Measurements from ENCODE around the gene KIF1B. TPM values are rescaled to one million over a fixed set of nuclear protein-coding genes. Genes with fewer than 3 reads are reported as not detected.

KIF1B gene
- total RNA-seq, 1 donor from 2014 or later = 32.7 TPM

DNA sequence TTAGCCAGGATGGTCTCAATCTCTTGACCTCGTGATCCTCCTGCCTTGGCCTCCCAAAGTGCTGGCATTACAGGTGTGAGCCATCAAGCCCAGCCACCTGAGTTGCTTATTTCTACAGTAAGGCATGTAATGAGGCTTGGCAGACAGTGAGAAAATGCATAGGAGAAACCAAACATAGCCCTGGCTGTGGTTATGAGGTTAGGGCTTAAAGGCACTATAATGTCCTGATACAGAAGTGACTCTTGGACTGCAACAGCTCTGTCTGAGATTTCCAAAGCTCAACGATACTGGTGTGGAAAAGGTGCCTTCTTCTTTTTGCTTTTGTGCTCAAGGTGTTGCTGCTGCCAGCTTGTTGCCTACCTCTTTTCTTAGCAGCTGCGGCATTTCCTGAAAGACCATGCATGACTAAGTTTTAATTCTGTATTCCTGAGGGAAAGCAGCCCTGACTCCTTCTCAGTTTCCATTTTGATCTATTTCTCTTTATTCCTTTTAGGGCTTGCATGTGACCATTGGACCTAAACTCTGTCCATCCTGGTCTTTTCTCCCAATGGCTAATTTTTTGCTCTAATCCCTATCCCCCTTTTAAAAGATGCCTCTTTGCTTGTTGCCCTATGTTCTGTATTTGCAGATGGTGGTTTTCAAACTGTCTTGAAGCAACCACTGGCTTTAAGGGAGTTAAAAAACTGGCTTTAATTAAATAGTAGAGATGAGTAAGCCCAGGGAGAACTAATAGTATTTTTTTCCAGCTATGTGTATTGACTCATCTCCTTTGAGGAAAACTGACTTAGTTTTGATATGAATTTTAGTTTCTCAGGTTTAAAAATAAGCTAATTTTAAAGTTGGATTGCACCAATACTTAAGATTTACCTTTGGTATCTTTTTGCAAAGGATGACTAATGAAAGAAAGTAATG lies 70.3 kb downstream of the KIF1B start:
- ATAC-seq = no peak

DNA sequence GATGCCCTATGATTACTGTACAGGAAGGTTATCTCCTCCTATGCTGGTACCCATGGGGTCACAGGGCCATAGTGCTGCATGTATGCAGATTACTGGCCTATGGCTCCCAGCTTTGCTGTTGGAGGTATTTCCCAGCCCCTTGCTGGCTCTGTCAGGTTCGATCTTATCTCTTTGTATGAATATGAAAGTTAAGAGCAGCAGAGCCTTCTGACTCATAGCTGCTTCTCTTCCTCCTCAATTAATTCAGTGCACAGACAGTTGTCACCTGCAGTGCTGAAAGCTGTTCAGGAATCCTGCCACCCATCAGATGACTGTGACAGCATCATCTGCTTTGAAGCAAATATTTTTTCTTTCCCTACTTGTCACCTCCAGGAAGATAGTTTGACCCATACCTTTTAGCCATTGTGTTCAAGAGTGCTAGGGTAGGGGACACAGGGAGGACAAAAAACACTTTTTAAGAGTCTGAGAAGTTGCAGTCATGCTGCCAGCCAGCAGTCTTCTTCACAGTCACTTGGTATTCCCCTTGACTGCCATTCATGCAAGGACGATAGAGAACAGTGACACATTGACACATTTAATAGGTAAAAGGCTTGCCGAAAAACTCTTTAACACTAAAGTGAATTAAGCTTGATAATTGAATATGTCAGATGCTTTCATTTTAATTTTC lies 73.1 kb downstream of the KIF1B start:
- no peak for ATAC-seq

GRCh38 chr1:10286244-10286643 lies 75.9 kb downstream of the KIF1B start:
- ATAC-seq = peak; percentile 8

DNA sequence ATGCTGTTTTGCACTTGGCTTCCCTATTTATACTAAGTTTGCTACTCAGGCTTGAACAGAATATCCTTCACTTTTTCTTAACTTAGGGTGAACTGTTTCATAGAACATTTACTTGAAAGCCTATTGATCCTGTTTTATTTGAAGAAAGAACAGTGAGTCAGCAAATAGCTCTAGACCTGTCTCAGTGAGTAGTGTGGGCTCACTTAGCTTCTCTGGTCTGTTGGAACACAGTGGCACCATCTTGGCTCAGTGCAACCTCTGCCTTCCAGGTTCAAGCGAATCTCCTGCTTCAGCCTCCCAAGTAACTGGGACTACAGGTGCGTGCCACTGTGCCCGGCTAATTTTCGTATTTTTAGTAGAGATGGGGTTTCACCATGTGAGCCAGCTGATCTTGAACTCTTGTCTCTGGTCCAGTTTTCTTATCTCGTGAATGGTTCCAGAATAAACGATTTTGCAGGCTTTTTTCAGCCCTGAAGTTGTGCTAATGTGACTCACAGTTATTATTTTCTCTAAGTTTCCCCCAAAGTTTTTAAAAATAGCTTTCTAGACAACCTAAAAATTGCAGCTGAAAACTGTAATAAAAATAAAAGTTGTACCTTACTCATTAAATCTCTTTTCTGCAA lies 76.8 kb downstream of the KIF1B start:
- ATAC-seq = no peak

- ATAC-seq = no peak
These were observed 77.8 kb downstream of the KIF1B start for GRCh38 chr1:10288029-10288615.

GRCh38 chr1:10291705-10292104 lies 81.3 kb downstream of the KIF1B start:
- ATAC-seq = no peak

DNA sequence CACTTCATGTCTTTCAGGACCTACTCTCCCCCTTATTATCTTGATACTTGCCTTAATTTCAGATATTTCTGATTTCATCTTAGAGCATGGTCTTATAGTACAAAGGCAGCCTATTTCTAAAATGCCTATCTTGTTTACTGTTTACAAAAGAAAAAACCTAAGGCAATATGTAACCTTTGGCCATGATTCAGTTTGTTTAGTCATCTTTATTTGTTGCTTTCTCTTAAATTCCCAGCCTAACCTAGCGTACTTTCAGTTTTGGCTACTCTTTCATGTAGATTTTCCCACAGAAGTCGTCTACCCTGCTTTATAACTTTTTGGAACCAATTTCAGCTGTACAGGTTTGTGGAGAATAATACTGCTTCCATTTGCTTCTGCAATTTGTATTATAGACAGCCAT lies 81.8 kb downstream of the KIF1B start:
- ATAC-seq = no peak

DNA sequence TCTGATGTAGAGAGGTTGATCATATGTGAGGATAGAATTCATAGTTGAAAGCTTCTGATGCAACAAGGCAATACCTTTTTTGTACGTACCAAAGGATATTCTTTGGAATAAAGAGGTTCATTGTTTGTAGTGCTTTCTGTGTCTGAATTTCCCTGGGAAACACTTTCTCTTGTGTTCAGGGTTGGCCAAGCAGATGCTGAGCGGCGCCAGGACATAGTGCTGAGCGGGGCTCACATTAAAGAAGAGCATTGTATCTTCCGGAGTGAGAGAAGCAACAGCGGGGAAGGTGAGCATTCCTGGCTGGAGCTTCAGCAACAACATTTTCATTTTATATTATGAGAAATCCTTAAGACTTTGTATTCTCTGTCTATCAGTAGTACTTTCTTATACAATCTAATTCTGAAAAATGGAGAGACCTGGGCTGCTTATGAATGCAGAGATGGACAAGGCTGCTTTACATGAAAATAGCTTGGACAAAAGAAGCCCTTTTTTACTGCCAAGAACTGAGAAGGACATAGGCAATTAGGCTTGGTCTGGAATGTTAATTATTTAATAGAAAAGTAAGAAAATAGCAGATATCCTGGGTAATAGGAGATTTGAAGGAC lies 85.2 kb downstream of the KIF1B start:
- ATAC-seq = no peak

- no peak for ATAC-seq
These were observed 88.8 kb downstream of the KIF1B start for GRCh38 chr1:10299151-10299550.

DNA sequence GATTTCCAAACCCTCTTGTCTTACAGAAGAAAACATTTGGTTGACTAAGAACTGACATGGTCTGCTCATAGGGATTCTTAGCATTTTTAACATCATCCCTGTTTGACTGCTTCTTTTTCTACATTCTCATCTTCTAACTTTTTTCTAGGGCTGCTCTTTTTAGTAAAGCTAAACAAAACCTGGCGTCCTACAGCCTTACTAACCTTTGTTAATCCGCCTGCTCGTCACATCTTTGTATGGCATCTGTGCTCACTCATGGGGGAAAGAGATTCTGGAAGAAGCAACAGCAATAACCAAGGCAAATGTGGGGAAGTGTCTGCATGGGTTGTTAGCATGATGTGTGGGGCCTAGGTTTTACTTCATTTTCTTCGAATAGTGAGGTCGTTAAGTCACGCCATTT lies 92.0 kb downstream of the KIF1B start:
- ATAC-seq = no peak

- no peak for ATAC-seq
These were observed 93.9 kb downstream of the KIF1B start for GRCh38 chr1:10304295-10304694.

GRCh38 chr1:10306435-10306834 lies 96.1 kb downstream of the KIF1B start:
- ATAC-seq = no peak

DNA sequence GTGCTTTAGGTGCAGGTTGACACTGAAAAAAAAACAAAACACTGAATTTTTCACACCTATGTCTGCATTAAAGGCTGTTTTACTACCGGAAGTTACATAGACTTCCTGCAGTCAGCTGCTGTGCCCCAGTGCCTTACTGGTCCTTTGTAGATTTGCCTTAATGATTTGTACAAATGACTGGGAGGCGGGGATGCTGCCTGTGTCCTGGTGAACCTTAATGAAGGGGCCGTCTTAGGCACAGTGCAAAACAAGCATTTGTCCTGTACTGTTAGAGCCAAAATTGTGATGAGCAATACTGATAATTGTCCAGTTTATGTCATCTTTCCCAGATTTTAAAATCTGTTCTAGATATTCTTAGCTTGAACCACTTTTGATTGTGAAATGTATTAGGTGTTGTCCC lies 97.6 kb downstream of the KIF1B start:
- no peak for ATAC-seq

DNA sequence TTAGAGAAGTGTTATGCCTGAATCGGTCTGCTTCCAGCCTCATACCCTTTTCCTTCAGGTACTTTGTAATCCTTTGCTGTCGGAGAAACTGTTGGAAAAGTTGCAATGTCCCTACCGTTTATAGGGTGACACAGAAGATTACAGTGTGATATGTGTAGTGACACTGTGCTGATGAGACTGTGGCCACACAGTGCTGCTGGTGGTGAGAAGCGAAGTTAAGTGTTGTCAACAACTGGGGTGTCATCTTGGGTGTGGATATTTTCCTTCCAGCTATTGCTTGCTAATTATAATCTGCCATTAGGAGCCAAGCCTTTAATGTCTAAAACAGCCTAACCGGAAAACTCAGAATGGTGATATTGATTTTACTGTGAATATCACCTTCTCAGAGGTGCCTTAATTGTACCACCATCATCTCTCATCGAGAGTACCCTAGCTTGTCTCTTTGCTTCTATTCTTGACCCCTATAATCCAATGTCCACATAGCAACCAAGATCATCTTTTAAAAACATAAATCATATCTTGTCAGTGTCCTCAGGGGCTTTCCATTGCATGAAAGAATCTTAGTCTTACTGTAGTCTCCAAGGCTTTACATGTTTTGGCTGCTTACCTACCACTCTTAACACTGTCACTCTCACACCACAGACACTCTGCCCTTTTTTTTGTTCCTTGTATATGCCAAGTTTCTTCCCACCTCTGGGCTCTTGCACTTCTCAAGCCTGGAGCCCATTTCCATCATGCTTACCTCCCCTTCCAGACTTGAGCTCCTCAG lies 99.1 kb downstream of the KIF1B start:
- no peak for ATAC-seq

DNA sequence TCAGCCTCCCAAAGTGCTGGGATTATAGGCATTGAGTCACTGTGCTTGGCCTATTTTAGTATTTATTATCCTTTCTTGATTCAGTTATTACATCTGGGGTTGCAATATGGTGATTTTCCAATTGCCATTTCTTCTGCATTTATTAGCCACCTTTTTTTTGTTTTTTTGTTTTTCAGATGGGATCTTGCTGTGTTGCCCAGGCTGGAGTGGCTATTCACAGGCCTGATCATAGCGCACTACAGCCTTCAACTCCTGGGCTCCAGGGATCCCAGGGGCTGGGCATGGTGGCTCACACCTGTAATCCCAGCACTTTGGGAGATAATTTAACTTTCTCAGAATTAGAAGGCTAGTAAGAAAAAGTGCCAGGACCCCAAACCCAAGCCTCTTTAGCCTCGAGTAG lies 106.4 kb downstream of the KIF1B start:
- ATAC-seq = no peak

GRCh38 chr1:10319750-10320149 lies 109.4 kb downstream of the KIF1B start:
- no peak for ATAC-seq

- ATAC-seq = no peak
These were observed 110.0 kb downstream of the KIF1B start for GRCh38 chr1:10320336-10320735.

DNA sequence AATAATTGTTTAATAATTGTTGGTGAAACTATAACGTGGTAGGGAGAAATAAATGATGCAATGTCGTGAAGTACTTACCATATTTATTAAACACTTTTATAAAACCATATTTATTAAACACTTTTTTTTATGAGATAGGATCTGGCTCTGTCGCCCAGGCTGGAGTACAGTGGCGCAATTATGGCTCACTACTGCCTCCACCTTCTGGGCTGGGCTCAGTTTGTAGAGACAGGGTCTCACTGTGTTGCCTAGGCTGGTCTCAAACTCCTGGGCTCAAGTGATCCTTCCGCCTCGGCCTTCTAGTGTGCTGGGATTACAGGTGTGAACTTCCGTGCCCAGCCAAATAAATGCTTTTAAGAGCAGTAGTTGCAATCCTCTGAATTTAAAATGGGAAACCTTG lies 112.5 kb downstream of the KIF1B start:
- no peak for ATAC-seq

DNA sequence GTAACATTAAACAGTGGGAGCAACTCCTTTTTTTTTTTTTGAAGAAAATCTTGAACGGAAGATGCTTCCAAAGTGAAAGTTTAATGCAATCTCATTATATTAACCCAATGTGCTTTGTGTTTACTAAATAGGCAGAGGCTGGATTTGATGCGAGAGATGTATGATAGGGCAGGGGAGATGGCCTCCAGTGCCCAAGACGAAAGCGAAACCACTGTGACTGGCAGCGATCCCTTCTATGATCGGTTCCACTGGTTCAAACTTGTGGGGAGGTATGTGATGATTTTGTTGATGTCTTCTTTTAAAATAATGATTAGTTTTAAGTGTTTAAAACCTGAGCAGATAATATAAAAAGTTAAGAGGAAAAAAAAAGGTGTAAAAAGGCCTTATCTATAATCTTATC lies 114.3 kb downstream of the KIF1B start:
- no peak for ATAC-seq

- no peak for ATAC-seq
These were observed 115.2 kb downstream of the KIF1B start for GRCh38 chr1:10325521-10325920.

GRCh38 chr1:10326251-10326650 lies 115.9 kb downstream of the KIF1B start:
- ATAC-seq = no peak
